ENCODE data around the gene BPIFB3. TPM values are rescaled to one million over a fixed set of nuclear protein-coding genes. Genes with fewer than 3 reads are reported as not detected.

Gene BPIFB3
- total and polyA plus RNA-seq, 2 of the 13 experiments (the other 11 are each of a cell fraction or from before 2014, with no cell fraction given), result 0.09 TPM; not detected in 1

DNA sequence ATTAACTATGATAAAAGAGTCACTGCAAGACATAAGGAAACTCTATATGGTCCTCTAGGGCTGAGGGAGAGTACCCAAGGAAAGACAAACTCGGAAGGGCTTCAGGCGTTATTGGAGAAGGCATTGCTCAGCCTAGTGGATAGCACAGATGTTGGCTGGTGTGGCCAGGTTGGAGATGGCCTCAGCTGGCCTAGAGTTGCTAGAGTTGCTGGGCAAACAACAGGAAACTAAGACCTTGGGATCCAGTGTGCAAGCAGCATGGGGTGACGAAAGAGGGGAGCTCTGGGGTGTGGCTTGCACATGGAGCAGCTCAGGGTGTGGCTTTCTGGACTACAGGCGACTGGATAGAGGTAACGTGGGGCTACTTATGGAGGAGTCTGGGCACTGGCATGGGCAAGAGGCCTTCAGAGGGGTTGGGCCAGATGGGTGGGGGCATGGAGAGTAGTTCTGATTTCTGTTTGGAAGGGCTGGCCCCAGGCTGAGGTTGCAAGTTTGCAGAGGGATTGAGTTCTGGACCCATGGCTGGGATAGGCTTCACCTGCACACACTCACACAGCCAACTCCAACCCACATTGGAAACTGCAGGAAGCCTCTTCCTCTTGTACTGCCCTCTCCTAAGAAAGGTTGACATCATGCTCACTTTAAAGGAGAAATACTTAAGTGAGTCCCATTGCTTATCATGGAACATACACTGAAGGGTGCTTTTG, 27.5 kb upstream of the BPIFB3 start (continued):
- TF ChIP-seq ZFP36L2 (CRISPR knock-in tag; IDR thresholded peaks at IDR 0.05) (0 out of 2 replicates have a peak, but pooled peaks have one; percentile 16), HNF4A (CRISPR knock-in tag; IDR thresholded peaks at IDR 0.05) (0 out of 2 replicates have a peak, but pooled peaks have one; percentile 12), ZNF512B (CRISPR knock-in tag; IDR thresholded peaks at IDR 0.05; ENCODE audit: borderline replicate concordance) (no peak), SRSF1 (optimal IDR thresholded peaks at IDR 0.05; ENCODE audit: low read depth, low read length) (peak; percentile 80), GABPA (IDR thresholded peaks at IDR 0.05; ENCODE audit: low read depth, low read length) (no peak), GABPA (CRISPR knock-in tag; IDR thresholded peaks at IDR 0.05; ENCODE audit: low read depth) (peak; percentile 44), FOXP1 (IDR thresholded peaks at IDR 0.05) (no peak), FOXP1 (CRISPR knock-in tag; IDR thresholded peaks at IDR 0.05) (peak; percentile 8; the same call in 1 of the 2 replicates), ZNF121 (CRISPR knock-in tag; IDR thresholded peaks at IDR 0.05) (no peak), KDM2A (CRISPR knock-in tag; IDR thresholded peaks at IDR 0.05; ENCODE audit: borderline replicate concordance, low read depth) (peak; percentile 80), PHF21A (CRISPR knock-in tag; IDR thresholded peaks at IDR 0.05) (no peak), AGO1 (IDR thresholded peaks at IDR 0.05; ENCODE audit: low read depth, low read length, poor library complexity, severe bottlenecking) (peak; percentile 96), CERS6 (CRISPR knock-in tag; IDR thresholded peaks at IDR 0.05) (0 out of 2 replicates have a peak, but pooled peaks have one; percentile 49), ZNF557 (CRISPR knock-in tag; IDR thresholded peaks at IDR 0.05) (peak; percentile 49; the same call in 1 of the 2 replicates), REXO4 (CRISPR knock-in tag; IDR thresholded peaks at IDR 0.05; ENCODE audit: borderline replicate concordance) (peak; percentile 49; the same call in 1 of the 2 replicates), SAP130 (CRISPR knock-in tag; IDR thresholded peaks at IDR 0.05; ENCODE audit: low read depth) (peak; percentile 43; the same call in 1 of the 2 replicates), PAF1 (CRISPR knock-in tag; IDR thresholded peaks at IDR 0.05) (peak; percentile 95), ZMYM3 (CRISPR knock-in tag; IDR thresholded peaks at IDR 0.05) (peak; percentile 29; the same call in 1 of the 2 replicates), CENPT (CRISPR knock-in tag; IDR thresholded peaks at IDR 0.05; ENCODE audit: low read depth) (peak; percentile 81; the same call in 1 of the 2 replicates), ZNF891 (CRISPR knock-in tag; IDR thresholded peaks at IDR 0.05) (no peak), PATZ1 (CRISPR knock-in tag; IDR thresholded peaks at IDR 0.05) (0 out of 2 replicates have a peak, but pooled peaks have one; percentile 22)
- TF ChIP-seq, protein P1, sequence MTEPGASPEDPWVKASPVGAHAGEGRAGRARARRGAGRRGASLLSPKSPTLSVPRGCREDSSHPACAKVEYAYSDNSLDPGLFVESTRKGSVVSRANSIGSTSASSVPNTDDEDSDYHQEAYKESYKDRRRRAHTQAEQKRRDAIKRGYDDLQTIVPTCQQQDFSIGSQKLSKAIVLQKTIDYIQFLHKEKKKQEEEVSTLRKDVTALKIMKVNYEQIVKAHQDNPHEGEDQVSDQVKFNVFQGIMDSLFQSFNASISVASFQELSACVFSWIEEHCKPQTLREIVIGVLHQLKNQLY (CRISPR knock-in tag; IDR thresholded peaks at IDR 0.05), result peak; percentile 41; the same call in 1 of the 2 replicates
- TF ChIP-seq, protein P2, sequence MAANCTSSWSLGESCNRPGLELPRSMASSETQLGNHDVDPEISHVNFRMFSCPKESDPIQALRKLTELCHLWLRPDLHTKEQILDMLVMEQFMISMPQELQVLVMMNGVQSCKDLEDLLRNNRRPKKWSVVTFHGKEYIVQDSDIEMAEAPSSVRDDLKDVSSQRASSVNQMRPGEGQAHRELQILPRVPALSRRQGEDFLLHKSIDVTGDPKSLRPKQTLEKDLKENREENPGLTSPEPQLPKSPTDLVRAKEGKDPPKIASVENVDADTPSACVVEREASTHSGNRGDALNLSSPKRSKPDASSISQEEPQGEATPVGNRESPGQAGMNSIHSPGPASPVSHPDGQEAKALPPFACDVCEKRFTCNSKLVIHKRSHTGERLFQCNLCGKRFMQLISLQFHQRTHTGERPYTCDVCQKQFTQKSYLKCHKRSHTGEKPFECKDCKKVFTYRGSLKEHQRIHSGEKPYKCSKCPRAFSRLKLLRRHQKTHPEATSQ (CRISPR knock-in tag; IDR thresholded peaks at IDR 0.05; ENCODE audit: borderline replicate concordance), result peak; percentile 64
